Omental fat pad (tissue), 4 donors: ENCODE data around the gene SEC23B. TPM values are rescaled to one million over a fixed set of nuclear protein-coding genes. Genes with fewer than 3 reads are reported as not detected.

Experiments used
- ATAC-seq: fragments of 150-250 bp; one replicate; pipeline ENCODE4 v1.9.1; 2016; ENCODE audit warnings: mild to moderate bottlenecking, moderate library complexity; ENCODE audit not compliant: low FRiP score
- DNase-seq: peaks from one replicate; pipeline ENCODE4 v3.0.0-alpha.2; 2019; ENCODE audit warnings: low spot score
- CTCF ChIP-seq, 3 donors: fragments of 450-650 bp; IDR thresholded peaks; one replicate each; pipeline ENCODE4 v1.5.1; 2016 to 2017; ENCODE audit warnings: antibody characterized with exemption in 3 of 3, mild to moderate bottlenecking in 3 of 3, moderate library complexity in 2 of 3
- total RNA-seq, 4 donors: library from RNA; depleted of rRNA; stranded (reverse); fragments of >200 nt; gene quantifications; one replicate each; pipeline ENCODE4 v1.1.0, GENCODE V29; 2016

The SEC23B gene
- total RNA-seq, 4 donors from 2014 or later = 35.5 to 44.6 (median 38.5) TPM

- no peak for ATAC-seq
- DNase-seq = no peak
Observed at GRCh38 chr20:18541741-18542140, 34.0 kb downstream of the SEC23B start.

GRCh38 chr20:18543216-18543615, 35.5 kb downstream of the SEC23B start:
- ATAC-seq (no peak), DNase-seq (no peak)
- TF ChIP-seq CTCF (IDR thresholded peaks at IDR 0.05) = no peak

More at GRCh38 chr20:18541741-18542140, 34.0 kb downstream of the SEC23B start:
- no peak for TF ChIP-seq CTCF (IDR thresholded peaks at IDR 0.05)

- TF ChIP-seq CTCF (IDR thresholded peaks at IDR 0.05) = no peak
- ATAC-seq = no peak
- no peak for DNase-seq
Observed at GRCh38 chr20:18543932-18544331, 36.2 kb downstream of the SEC23B start.

- TF ChIP-seq CTCF (IDR thresholded peaks at IDR 0.05) = no peak
- DNase-seq = no peak
- ATAC-seq = no peak
Observed at GRCh38 chr20:18545566-18545965, 37.8 kb downstream of the SEC23B start.

GRCh38 chr20:18548465-18548864, 40.7 kb downstream of the SEC23B start:
- no peak for ATAC-seq
- no peak for DNase-seq
- TF ChIP-seq CTCF (IDR thresholded peaks at IDR 0.05) = no peak

- TF ChIP-seq CTCF (IDR thresholded peaks at IDR 0.05) = no peak
- DNase-seq (no peak), ATAC-seq (no peak)
Observed at GRCh38 chr20:18553746-18554145, 46.0 kb downstream of the SEC23B start.

GRCh38 chr20:18566892-18567738, 59.4 kb downstream of the SEC23B start, which contains the start of gene SMIM26:
SMIM26 (plus strand) TSS chr20:18567432; CDS start chr20:18567479, 47 bp downstream.
- ATAC-seq (peak; percentile 99), DNase-seq (peak; percentile 63)
- TF ChIP-seq CTCF (IDR thresholded peaks at IDR 0.05) = no peak
